ENCODE results near the gene UBA1.

UBA1 gene

GRCh38 chrX:47217852-47218279, 24.2 kb downstream of the UBA1 start:
- peak overlapping the region; percentile 84 for H3K4me3 ChIP-seq (ENCODE audit: low read depth, low read length)
- no peaks in the 10 kb centered on the region for H3K27me3 ChIP-seq (ENCODE audit: insufficient read depth, low read depth, severe bottlenecking)

GRCh38 chrX:47218280-47218919, 24.8 kb downstream of the UBA1 start, which contains the start of gene CDK16:
TSS of gene CDK16 (plus strand) at chrX:47218681. CDS start at chrX:47223558, 4,877 bp downstream.
- peak; percentile 82 for DNase-seq
- H3K27me3 ChIP-seq (ENCODE audit: insufficient read depth, low read depth, severe bottlenecking), result no peaks in the 10 kb centered on the region
- H3K27ac ChIP-seq, result peak within 1 kb of the TSS; percentile 98
- H3K4me3 ChIP-seq (ENCODE audit: low read depth, low read length), result peak within 1 kb of the TSS; percentile 84
- no peak for TF ChIP-seq CTCF (IDR thresholded peaks at IDR 0.05; ENCODE audit: low read depth, low read length)
- H3K36me3 ChIP-seq, result peaks cover 58% of the 10 kb centered on the region
- H3K9me3 ChIP-seq (ENCODE audit: severe bottlenecking), result no peaks in the 10 kb centered on the region

More at GRCh38 chrX:47217852-47218279, 24.2 kb downstream of the UBA1 start:
- Histone ChIP-seq H3K9me3 (ENCODE audit: severe bottlenecking) (no peaks in the 10 kb centered on the region), H3K36me3 (peaks cover 58% of the 10 kb centered on the region), H3K27ac (peak overlapping the region; percentile 98)
- peak; percentile 99 for DNase-seq
- no peak for TF ChIP-seq CTCF (IDR thresholded peaks at IDR 0.05; ENCODE audit: low read depth, low read length)

- peak; percentile 57 for DNase-seq
- Histone ChIP-seq H3K9me3 (ENCODE audit: severe bottlenecking) (no peaks in the 10 kb centered on the region), H3K36me3 (peaks cover 58% of the 10 kb centered on the region), H3K27me3 (ENCODE audit: insufficient read depth, low read depth, severe bottlenecking) (no peaks in the 10 kb centered on the region), H3K4me3 (ENCODE audit: low read depth, low read length) (peak overlapping the region; percentile 84), H3K27ac (peak overlapping the region; percentile 98)
- no peak for TF ChIP-seq CTCF (IDR thresholded peaks at IDR 0.05; ENCODE audit: low read depth, low read length)
Observed at GRCh38 chrX:47218920-47219815, 25.5 kb downstream of the UBA1 start.

DNA sequence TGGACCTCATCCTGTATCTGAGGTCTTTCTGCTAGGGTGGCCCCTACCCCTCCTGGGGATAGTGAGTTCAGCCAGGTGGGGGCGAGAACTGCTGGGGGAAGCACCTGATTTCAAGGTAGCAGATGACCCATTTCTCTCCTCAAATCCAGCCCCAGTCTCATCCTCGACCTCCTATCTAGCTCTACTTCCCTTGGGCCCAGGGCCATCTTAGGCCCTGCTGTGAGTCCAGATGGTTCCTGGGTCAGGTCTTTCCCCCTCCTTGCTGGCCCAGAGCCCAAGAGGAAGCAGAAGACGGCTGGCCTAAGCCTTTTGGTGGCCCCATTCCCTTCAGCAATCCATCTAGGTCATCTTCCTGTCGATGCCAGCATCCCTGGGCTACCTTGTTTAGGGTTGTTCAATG, 28.1 kb downstream of the UBA1 start:
- TF ChIP-seq CTCF (IDR thresholded peaks at IDR 0.05; ENCODE audit: low read depth, low read length), result no peak
- Histone ChIP-seq H3K36me3 (peaks cover 58% of the 10 kb centered on the region), H3K4me3 (ENCODE audit: low read depth, low read length) (no peak overlapping the region)

DNA sequence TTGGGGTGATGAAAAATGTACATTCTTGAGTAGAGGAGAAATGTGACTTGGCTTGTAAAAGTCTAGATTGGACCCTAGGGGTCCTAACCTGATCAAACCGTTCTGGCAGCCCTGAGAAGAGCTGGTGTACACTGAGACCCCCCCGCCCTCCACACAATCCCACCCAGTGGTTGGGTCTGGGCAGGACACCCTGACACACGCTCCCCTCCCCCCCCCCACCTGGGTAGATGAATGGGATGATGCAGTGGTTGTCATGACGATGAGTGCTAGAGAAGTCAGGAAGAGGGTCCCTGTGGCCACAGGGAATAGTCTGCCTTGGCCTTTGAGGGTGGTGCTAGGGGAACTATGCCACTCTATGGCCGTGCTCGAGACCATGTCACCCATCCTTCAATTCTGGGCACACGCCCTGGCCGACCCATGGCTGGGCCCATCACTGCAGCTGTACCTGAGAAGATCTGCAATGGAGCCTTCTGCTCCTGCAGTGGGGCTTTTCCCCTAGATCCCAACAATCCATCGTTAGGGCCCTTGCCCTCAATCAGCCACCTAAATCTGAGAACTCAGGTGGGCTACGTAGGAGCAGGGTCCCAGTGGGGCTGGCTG, 29.2 kb downstream of the UBA1 start:
- Histone ChIP-seq H3K36me3 (peaks cover 69% of the 10 kb centered on the region), H3K9me3 (ENCODE audit: severe bottlenecking) (no peaks in the 10 kb centered on the region), H3K4me3 (ENCODE audit: low read depth, low read length) (no peak overlapping the region), H3K27ac (no peak overlapping the region), H3K27me3 (ENCODE audit: insufficient read depth, low read depth, severe bottlenecking) (no peaks in the 10 kb centered on the region)
- no peak for DNase-seq
- no peak for TF ChIP-seq CTCF (IDR thresholded peaks at IDR 0.05; ENCODE audit: low read depth, low read length)

More for the DNA sequence above, 28.1 kb downstream of the UBA1 start:
- Histone ChIP-seq H3K27ac (no peak overlapping the region), H3K27me3 (ENCODE audit: insufficient read depth, low read depth, severe bottlenecking) (no peaks in the 10 kb centered on the region), H3K9me3 (ENCODE audit: severe bottlenecking) (no peaks in the 10 kb centered on the region)
- no peak for DNase-seq

Measured in WERI-Rb-1 (cell line).